DOHH2 (cell line): ENCODE measurements around the gene KRTAP2-3.
"Not testable (repeated sequence)": the region's sequence is repeated elsewhere in the genome, so short reads cannot be mapped to it uniquely, and the experiment has no call there.

Experiments used
- H3F3A ChIP-seq: fragments of 200-600 bp; sonication (generic), shearing (Covaris generic); 2 replicates; pipeline ENCODE4 v1.6.0; 2016; ENCODE audit warnings: antibody characterized with exemption, mild to moderate bottlenecking; ENCODE audit not compliant: control insufficient read depth, insufficient read depth
- H3K27ac ChIP-seq: fragments of 200-600 bp; sonication (generic); 2 replicates; pipeline ENCODE4 v1.5.1; 2014; ENCODE audit warnings: low read depth, mild to moderate bottlenecking, low read length, moderate library complexity
- H3K27me3 ChIP-seq: fragments of 200-600 bp; sonication (generic); 2 replicates; pipeline ENCODE4 v1.6.1; 2014; ENCODE audit warnings: mild to moderate bottlenecking, low read length, mixed read lengths; ENCODE audit not compliant: control insufficient read depth
- H3K36me3 ChIP-seq: fragments of 200-600 bp; sonication (generic); 2 replicates; pipeline ENCODE4 v1.6.1; 2014; ENCODE audit warnings: mild to moderate bottlenecking, low read length, moderate library complexity, mixed read lengths; ENCODE audit not compliant: control insufficient read depth
- H3K4me1 ChIP-seq: fragments of 200-600 bp; sonication (generic); 2 replicates; pipeline ENCODE4 v1.6.1; 2014; ENCODE audit warnings: mild to moderate bottlenecking, low read length, mixed read lengths; ENCODE audit not compliant: control insufficient read depth
- H3K4me2 ChIP-seq: fragments of 200-600 bp; sonication (generic); 2 replicates; pipeline ENCODE4 v1.6.0; 2014; ENCODE audit warnings: mild to moderate bottlenecking, low read length, moderate library complexity
- H3K4me3 ChIP-seq: fragments of 200-600 bp; sonication (generic); 2 replicates; pipeline ENCODE4 v1.5.1; 2014; ENCODE audit warnings: mild to moderate bottlenecking, low read length, mixed read lengths
- H3K79me2 ChIP-seq: fragments of 200-600 bp; sonication (generic); 2 replicates; pipeline ENCODE4 v1.6.1; 2014; ENCODE audit warnings: mild to moderate bottlenecking, low read length, mixed read lengths; ENCODE audit not compliant: control insufficient read depth
- H3K9me2 ChIP-seq: fragments of 200-600 bp; sonication (generic); replicated peaks from 2 replicates; pipeline ENCODE4 v1.6.1; 2014; ENCODE audit warnings: mild to moderate bottlenecking, low read length, mixed read lengths; ENCODE audit not compliant: control insufficient read depth
- H3K9me3 ChIP-seq: fragments of 200-600 bp; sonication (generic); 2 replicates; pipeline ENCODE4 v1.6.1; 2014; ENCODE audit warnings: antibody characterized with exemption, low read length, mixed read lengths; ENCODE audit not compliant: control insufficient read depth, insufficient read depth
- H4K20me1 ChIP-seq: fragments of 200-600 bp; sonication (generic); 2 replicates; pipeline ENCODE4 v1.6.0; 2014; ENCODE audit warnings: low read depth, mild to moderate bottlenecking, antibody characterized with exemption, low read length, moderate library complexity; ENCODE audit not compliant: control insufficient read depth, insufficient read depth
- CTCF ChIP-seq: fragments of 200-600 bp; sonication (generic); IDR thresholded peaks from one replicate; pipeline ENCODE4 v1.5.1; 2014; ENCODE audit warnings: antibody characterized with exemption, mild to moderate bottlenecking, low read depth, low read length; ENCODE audit not compliant: poor library complexity, severe bottlenecking
- EZH2phosphoT487 ChIP-seq: fragments of 200-600 bp; sonication (generic); IDR thresholded peaks from 2 replicates; pipeline ENCODE4 v1.6.1; 2017; ENCODE audit warnings: borderline replicate concordance, mild to moderate bottlenecking, antibody characterized with exemption, low read length, moderate library complexity, mixed read lengths

KRTAP2-3 gene

DNA sequence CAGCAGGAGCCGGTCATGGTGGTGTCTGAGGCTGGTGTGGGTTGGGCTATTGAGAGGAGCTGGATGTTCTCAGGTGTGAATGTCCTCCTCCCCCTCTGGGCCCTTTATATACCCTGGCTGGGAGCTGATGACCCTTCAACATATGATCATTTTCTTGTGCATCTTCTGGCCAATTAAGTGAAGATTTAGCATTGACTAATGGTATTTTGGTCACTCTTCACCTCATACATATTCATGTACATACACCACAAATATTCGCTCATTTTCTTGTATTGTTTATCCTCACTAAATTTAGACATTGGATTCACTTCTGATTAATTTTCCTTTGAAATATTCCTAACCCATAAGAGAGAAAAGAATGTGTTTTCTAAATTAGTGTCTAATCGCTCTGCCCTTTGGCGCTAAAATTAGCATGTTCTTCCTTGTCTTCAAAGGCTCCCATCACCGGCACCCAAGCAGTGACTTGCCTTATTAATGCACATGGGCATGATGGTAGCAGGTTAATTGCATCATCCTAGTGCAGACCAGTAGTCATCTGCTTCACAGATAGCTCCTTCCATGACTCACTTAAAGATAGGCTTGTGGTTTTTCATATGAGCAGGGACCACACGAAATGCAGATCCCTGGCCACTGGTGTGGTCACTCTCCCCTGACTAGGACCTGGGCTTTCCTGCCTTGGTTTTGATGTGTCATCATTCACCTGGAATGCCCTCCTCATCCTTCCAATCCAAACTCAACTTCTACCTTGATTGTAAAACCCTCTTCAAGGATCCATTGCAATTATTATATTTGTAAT lies 6.1 kb upstream of the KRTAP2-3 start, which contains the start of gene KRTAP2-4:
Gene KRTAP2-4 (minus strand): TSS at position 51 of the 796 bp plus-strand sequence. CDS start 34 bp downstream, at position 17.
- Histone ChIP-seq H3K4me1 (no peaks in the 10 kb centered on the region), H3K4me2 (no peak within 1 kb of the TSS), H4K20me1 (no peaks in the 10 kb centered on the region), H3K9me2 (no peaks in the 10 kb centered on the region), H3K9me3 (no peaks in the 10 kb centered on the region), H3K79me2 (no peaks in the 10 kb centered on the region), H3K36me3 (no peaks in the 10 kb centered on the region), H3F3A (no peaks in the 10 kb centered on the region), H3K27me3 (no peaks in the 10 kb centered on the region), H3K4me3 (no peak within 1 kb of the TSS), H3K27ac (no peak within 1 kb of the TSS)
- TF ChIP-seq EZH2phosphoT487 (no peak), CTCF (no peak)

- not testable (repeated sequence) for H3K9me3 ChIP-seq, H3K9me2 ChIP-seq, H3K79me2 ChIP-seq, H4K20me1 ChIP-seq, H3K36me3 ChIP-seq, H3K4me1 ChIP-seq, H3K4me2 ChIP-seq, H3K4me3 ChIP-seq, H3K27ac ChIP-seq, H3F3A ChIP-seq, H3K27me3 ChIP-seq
Observed at GRCh38 chr17:41065016-41065689, 5.2 kb upstream of the KRTAP2-3 start.

DNA sequence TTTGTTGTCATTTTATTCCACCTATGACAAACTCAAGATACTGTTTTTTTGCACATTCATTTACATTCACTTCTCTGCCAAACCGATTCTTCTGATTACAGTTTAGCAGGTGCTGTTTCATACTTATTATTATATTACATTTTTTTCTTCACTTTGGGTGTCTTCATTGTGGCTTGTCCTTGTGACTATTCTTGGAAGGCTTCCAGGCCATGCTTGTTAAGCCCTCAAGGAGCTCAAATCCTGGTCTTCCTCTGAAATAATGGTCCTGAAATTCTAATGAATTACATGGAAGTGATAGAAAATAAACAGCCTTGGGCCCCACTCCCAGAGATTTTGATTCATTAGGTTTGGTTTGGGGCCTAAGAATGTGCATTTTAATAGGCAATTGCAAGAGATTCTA lies 4.4 kb upstream of the KRTAP2-3 start:
- TF ChIP-seq EZH2phosphoT487 (no peak), CTCF (no peak)
- no peaks in the 10 kb centered on the region for H4K20me1 ChIP-seq
- no peaks in the 10 kb centered on the region for H3K36me3 ChIP-seq
- no peak overlapping the region for H3K4me2 ChIP-seq
- no peaks in the 10 kb centered on the region for H3K4me1 ChIP-seq
- H3K9me3 ChIP-seq: no peaks in the 10 kb centered on the region
- H3F3A ChIP-seq: no peaks in the 10 kb centered on the region
- H3K9me2 ChIP-seq: no peaks in the 10 kb centered on the region
- H3K79me2 ChIP-seq: no peaks in the 10 kb centered on the region
- no peak overlapping the region for H3K27ac ChIP-seq
- H3K27me3 ChIP-seq: no peaks in the 10 kb centered on the region
- no peak overlapping the region for H3K4me3 ChIP-seq

DNA sequence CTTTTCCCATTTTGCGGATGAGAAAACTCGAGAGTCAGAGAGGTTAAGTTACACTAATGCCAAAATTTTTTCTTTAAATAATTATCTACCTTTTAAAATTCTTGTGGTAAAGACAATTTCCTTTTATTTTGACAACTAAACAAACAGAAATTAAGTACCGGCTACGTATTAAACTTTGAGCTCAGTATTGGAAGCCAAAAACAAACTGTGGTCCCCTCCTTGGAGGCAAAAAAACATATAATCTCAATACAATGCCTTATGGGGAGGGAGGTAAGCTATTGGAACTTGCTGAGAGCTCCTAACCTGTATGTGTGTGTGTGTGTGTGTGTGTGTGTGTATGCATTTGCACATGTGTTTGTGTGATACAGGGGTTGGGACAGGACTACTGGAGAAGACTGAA lies 3.5 kb upstream of the KRTAP2-3 start:
- H3K4me1 ChIP-seq: no peaks in the 10 kb centered on the region
- H3F3A ChIP-seq: no peaks in the 10 kb centered on the region
- H3K27ac ChIP-seq: no peak overlapping the region

More for the DNA sequence above, 3.5 kb upstream of the KRTAP2-3 start:
- Histone ChIP-seq H3K36me3 (no peaks in the 10 kb centered on the region), H3K9me2 (no peaks in the 10 kb centered on the region), H3K79me2 (no peaks in the 10 kb centered on the region), H3K27me3 (no peaks in the 10 kb centered on the region), H3K9me3 (no peaks in the 10 kb centered on the region), H3K4me3 (no peak overlapping the region), H3K4me2 (no peak overlapping the region), H4K20me1 (no peaks in the 10 kb centered on the region)
- TF ChIP-seq EZH2phosphoT487: no peak
- TF ChIP-seq CTCF: no peak
